HepG2 (cell line): ENCODE measurements around the gene HEXA.

ENCODE experiments used
- ATF7 ChIP-seq, 2 experiments: fragments of 450-650 bp in 1 of 2; sonication (generic) in 1 of 2; formaldehyde crosslinking in 1 of 2; IDR thresholded peaks; 2 replicates each; pipeline versions ENCODE4 v1.4.0 to v1.6.1; 2016 to 2020; ENCODE audit warnings: antibody characterized with exemption in 1 of 2, mild to moderate bottlenecking in 1 of 2, missing genetic modification reagents in 1 of 2
- EP300 ChIP-seq, 3 experiments: sonication (generic) in 1 of 3; formaldehyde crosslinking in 1 of 3; IDR thresholded peaks; 2 replicates each; pipeline versions ENCODE4 v1.5.1 to v1.6.1; 2011 to 2020; ENCODE audit warnings: low read depth in 2 of 3, low read length in 2 of 3, borderline replicate concordance in 1 of 3, improper control_type of control experiment in 1 of 3, mild to moderate bottlenecking in 1 of 3, missing genetic modification reagents in 1 of 3, moderate library complexity in 1 of 3
- NONO ChIP-seq, 2 experiments: fragments of 450-650 bp in 1 of 2; sonication (generic) in 1 of 2; formaldehyde crosslinking in 1 of 2; IDR thresholded peaks in 1 of 2; conservative IDR thresholded peaks in 1 of 2; 2 replicates each; pipeline versions ENCODE4 v1.6.1 to v1.8.0; 2017 to 2022; ENCODE audit warnings: mild to moderate bottlenecking in 1 of 2, missing genetic modification reagents in 1 of 2, moderate library complexity in 1 of 2
- SIX1 ChIP-seq: sonication (generic); formaldehyde crosslinking; IDR thresholded peaks from 2 replicates; pipeline ENCODE4 v1.4.0; 2020; ENCODE audit warnings: missing genetic modification reagents, borderline replicate concordance
- ZNF12 ChIP-seq: sonication (generic); formaldehyde crosslinking; IDR thresholded peaks from 2 replicates; pipeline ENCODE4 v1.5.0; 2020; ENCODE audit warnings: missing genetic modification reagents
- TF ChIP-seq, protein P1 (sequence below): sonication (generic); formaldehyde crosslinking; IDR thresholded peaks from 2 replicates; pipeline ENCODE4 v1.4.0; 2020; ENCODE audit warnings: missing genetic modification reagents
- TF ChIP-seq, protein P2 (sequence below): sonication (generic); formaldehyde crosslinking; IDR thresholded peaks from 2 replicates; pipeline ENCODE4 v1.8.1; 2023; ENCODE audit warnings: mild to moderate bottlenecking, missing genetic modification reagents
- TF ChIP-seq, protein P3 (sequence below): sonication (generic); formaldehyde crosslinking; IDR thresholded peaks from 2 replicates; pipeline ENCODE4 v1.8.0; 2022; ENCODE audit warnings: mild to moderate bottlenecking, missing genetic modification reagents

DNA sequence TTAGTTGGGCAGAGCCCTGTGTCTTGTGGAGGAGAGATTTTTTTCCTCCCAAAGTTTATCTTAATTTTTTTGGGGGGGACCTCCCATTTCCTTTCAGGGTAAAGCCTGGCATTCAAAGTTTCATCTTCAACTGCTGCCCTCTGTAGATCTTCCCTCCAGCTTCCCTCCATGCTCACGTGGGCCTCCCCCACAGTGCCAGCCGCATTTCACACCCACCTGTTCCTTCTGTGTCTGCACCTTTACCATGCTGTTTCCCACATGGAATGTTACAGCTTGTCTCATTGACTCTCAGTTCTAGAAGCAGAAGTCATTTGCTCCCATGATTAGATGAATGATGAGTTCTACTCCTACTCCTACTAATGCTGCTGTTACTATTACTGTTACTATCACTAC lies 62.4 kb downstream of the HEXA start:
- TF ChIP-seq, protein P1, sequence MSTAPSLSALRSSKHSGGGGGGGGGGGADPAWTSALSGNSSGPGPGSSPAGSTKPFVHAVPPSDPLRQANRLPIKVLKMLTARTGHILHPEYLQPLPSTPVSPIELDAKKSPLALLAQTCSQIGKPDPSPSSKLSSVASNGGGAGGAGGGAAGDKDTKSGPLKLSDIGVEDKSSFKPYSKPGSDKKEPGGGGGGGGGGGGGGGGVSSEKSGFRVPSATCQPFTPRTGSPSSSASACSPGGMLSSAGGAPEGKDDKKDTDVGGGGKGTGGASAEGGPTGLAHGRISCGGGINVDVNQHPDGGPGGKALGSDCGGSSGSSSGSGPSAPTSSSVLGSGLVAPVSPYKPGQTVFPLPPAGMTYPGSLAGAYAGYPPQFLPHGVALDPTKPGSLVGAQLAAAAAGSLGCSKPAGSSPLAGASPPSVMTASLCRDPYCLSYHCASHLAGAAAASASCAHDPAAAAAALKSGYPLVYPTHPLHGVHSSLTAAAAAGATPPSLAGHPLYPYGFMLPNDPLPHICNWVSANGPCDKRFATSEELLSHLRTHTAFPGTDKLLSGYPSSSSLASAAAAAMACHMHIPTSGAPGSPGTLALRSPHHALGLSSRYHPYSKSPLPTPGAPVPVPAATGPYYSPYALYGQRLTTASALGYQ (CRISPR knock-in tag): no peak
- TF ChIP-seq EP300 (IDR thresholded peaks at IDR 0.05; ENCODE audit: low read depth in 2 of 2, low read length in 2 of 2) (no peak), EP300 (CRISPR knock-in tag; IDR thresholded peaks at IDR 0.05; ENCODE audit: borderline replicate concordance) (no peak), ZNF12 (CRISPR knock-in tag) (no peak), NONO (IDR thresholded peaks at IDR 0.05) (no peak), NONO (CRISPR knock-in tag; conservative IDR thresholded peaks at IDR 0.05) (no peak), ATF7 (IDR thresholded peaks at IDR 0.05) (no peak), ATF7 (CRISPR knock-in tag; IDR thresholded peaks at IDR 0.05) (no peak), SIX1 (no peak)
- TF ChIP-seq, protein P2, sequence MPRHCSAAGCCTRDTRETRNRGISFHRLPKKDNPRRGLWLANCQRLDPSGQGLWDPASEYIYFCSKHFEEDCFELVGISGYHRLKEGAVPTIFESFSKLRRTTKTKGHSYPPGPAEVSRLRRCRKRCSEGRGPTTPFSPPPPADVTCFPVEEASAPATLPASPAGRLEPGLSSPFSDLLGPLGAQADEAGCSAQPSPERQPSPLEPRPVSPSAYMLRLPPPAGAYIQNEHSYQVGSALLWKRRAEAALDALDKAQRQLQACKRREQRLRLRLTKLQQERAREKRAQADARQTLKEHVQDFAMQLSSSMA (CRISPR knock-in tag): no peak
- TF ChIP-seq, protein P3, sequence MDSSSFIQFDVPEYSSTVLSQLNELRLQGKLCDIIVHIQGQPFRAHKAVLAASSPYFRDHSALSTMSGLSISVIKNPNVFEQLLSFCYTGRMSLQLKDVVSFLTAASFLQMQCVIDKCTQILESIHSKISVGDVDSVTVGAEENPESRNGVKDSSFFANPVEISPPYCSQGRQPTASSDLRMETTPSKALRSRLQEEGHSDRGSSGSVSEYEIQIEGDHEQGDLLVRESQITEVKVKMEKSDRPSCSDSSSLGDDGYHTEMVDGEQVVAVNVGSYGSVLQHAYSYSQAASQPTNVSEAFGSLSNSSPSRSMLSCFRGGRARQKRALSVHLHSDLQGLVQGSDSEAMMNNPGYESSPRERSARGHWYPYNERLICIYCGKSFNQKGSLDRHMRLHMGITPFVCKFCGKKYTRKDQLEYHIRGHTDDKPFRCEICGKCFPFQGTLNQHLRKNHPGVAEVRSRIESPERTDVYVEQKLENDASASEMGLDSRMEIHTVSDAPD (CRISPR knock-in tag): no peak
